Ovary (tissue), 3 donors: Measurements from ENCODE around the gene ERICH6.

Experiments used
- CTCF ChIP-seq, 3 donors: fragments of 450-650 bp in 2 of 3; fragments of 200-600 bp in 1 of 3; IDR thresholded peaks; one replicate each; pipeline versions ENCODE4 v1.5.1 to v1.8.0; 2016 to 2022; ENCODE audit warnings: antibody characterized with exemption in 3 of 3, mild to moderate bottlenecking in 1 of 3
- EP300 ChIP-seq: sonication (generic); formaldehyde crosslinking; IDR thresholded peaks from one replicate; pipeline ENCODE4 v1.6.1; 2017; ENCODE audit warnings: antibody characterized with exemption
- donor health status: DM: no; HTN: no; CAD: no.

- no peak for TF ChIP-seq CTCF (IDR thresholded peaks at IDR 0.05)
- TF ChIP-seq EP300, result no peak
Measured at GRCh38 chr3:150739877-150740645, 36.3 kb upstream of the ERICH6 start.
